HG03135 (cell line): Measurements from ENCODE around the gene PRODH2.
"Not testable (repeated sequence)": the region's sequence is repeated elsewhere in the genome, so short reads cannot be mapped to it uniquely, and the experiment has no call there.

Source experiments
- ATAC-seq: cut with Tn5 transposase; IDR thresholded peaks from one replicate; pipeline ENCODE4 v1.9.1; 2021; ENCODE audit warnings: mild to moderate bottlenecking, moderate library complexity; ENCODE audit not compliant: unreplicated experiment

PRODH2 gene

GRCh38 chr19:35796645-35797542 lies 15.8 kb downstream of the PRODH2 start:
- ATAC-seq = no peak

GRCh38 chr19:35795564-35795963 lies 17.1 kb downstream of the PRODH2 start:
- ATAC-seq = not testable (repeated sequence)

- no peak for ATAC-seq
These were observed 19.1 kb downstream of the PRODH2 start for GRCh38 chr19:35793381-35794165.

GRCh38 chr19:35792888-35793287 lies 19.8 kb downstream of the PRODH2 start:
- ATAC-seq = no peak

- ATAC-seq = no peak
These were observed 20.3 kb downstream of the PRODH2 start for GRCh38 chr19:35792312-35792711.

- ATAC-seq = no peak
These were observed 20.8 kb downstream of the PRODH2 start for GRCh38 chr19:35791814-35792279.

GRCh38 chr19:35790981-35791813 lies 21.4 kb downstream of the PRODH2 start:
- no peak for ATAC-seq

GRCh38 chr19:35789978-35790944 lies 22.4 kb downstream of the PRODH2 start:
- ATAC-seq = no peak

- no peak for ATAC-seq
These were observed 23.3 kb downstream of the PRODH2 start for GRCh38 chr19:35789195-35789977.

GRCh38 chr19:35788205-35788960 lies 24.3 kb downstream of the PRODH2 start:
- ATAC-seq = no peak

- ATAC-seq = no peak
These were observed 25.3 kb downstream of the PRODH2 start for GRCh38 chr19:35787227-35787799.

- no peak for ATAC-seq
These were observed 26.1 kb downstream of the PRODH2 start for GRCh38 chr19:35786299-35787160.

GRCh38 chr19:35785339-35785627 lies 27.4 kb downstream of the PRODH2 start:
- no peak for ATAC-seq

GRCh38 chr19:35784503-35785338 lies 27.9 kb downstream of the PRODH2 start:
- no peak for ATAC-seq

- no peak for ATAC-seq
These were observed 28.9 kb downstream of the PRODH2 start for GRCh38 chr19:35783469-35784434.
